ENCODE measurements around the gene ARID5B. TPM values are rescaled to one million over a fixed set of nuclear protein-coding genes. Genes with fewer than 3 reads are reported as not detected.
A peak's percentile ranks its signal among the peaks of the same experiment; 100 is the strongest.

The ARID5B gene
- total and polyA plus RNA-seq, 2 of the 4 experiments (the other 2 are of a cell fraction): 41.0 to 125 TPM

DNA sequence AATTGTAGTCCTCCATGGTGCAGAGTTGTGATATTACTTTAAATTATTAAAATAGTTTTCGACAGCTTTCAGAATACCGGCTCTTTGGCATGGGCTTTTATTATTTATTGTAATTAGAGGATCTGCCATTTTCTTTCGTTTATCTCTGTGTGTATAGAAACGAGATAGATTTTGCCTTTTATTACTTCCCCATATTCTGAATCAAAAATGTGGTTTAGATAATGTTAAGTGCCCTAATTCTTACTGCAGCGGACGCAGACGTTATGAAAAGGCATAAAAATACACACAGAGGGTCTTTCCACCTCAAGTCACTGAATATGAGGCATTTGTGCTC lies 1.9 kb upstream of the ARID5B start:
- H3K36me3 ChIP-seq (ENCODE audit: control insufficient read depth, insufficient read depth, low read length): no peaks in the 10 kb centered on the region; the same call in 1 of the 2 replicates
- CTCF ChIA-PET: interaction anchor here (0.6 to 1.7 kb wide), 3 partner anchors 8 to 149 kb away, joined by 3 to 6 read pairs (median 3); no protein-coding TSS in a partner anchor
- H3K4me2 ChIP-seq (ENCODE audit: low read depth, low read length): peak overlapping the region; percentile 99
- peak overlapping the region; percentile 93; the same call in 1 of the 2 replicates for H3K14ac ChIP-seq (replicated peaks; ENCODE audit: low read depth, low read length)
- peak overlapping the region; percentile 80; the same call in 1 of the 2 replicates for H3K27ac ChIP-seq (ENCODE audit: insufficient read depth, low read length)
- H3K4me1 ChIP-seq (ENCODE audit: control insufficient read depth, insufficient read depth, low read length): peaks cover 12% of the 10 kb centered on the region
- dilution Hi-C loops (cut with HindIII; ENCODE audit: low sequenced_read_pairs, unreplicated experiment) (no loop called here), intact Hi-C loops (cut with micrococcal nuclease) (no loop called here), in situ Hi-C loops (cut with MboI; ENCODE audit: low sequenced_read_pairs) (no loop called here)
- no peak for TF ChIP-seq RCOR1 (IDR thresholded peaks at IDR 0.05; ENCODE audit: insufficient replicate concordance, low read length)
- TF ChIP-seq BHLHE40 (IDR thresholded peaks at IDR 0.05; ENCODE audit: low read depth, low read length): no peak
- no peak for TF ChIP-seq FOS (IDR thresholded peaks at IDR 0.05; ENCODE audit: low read depth, low read length)
- TF ChIP-seq, protein P1, sequence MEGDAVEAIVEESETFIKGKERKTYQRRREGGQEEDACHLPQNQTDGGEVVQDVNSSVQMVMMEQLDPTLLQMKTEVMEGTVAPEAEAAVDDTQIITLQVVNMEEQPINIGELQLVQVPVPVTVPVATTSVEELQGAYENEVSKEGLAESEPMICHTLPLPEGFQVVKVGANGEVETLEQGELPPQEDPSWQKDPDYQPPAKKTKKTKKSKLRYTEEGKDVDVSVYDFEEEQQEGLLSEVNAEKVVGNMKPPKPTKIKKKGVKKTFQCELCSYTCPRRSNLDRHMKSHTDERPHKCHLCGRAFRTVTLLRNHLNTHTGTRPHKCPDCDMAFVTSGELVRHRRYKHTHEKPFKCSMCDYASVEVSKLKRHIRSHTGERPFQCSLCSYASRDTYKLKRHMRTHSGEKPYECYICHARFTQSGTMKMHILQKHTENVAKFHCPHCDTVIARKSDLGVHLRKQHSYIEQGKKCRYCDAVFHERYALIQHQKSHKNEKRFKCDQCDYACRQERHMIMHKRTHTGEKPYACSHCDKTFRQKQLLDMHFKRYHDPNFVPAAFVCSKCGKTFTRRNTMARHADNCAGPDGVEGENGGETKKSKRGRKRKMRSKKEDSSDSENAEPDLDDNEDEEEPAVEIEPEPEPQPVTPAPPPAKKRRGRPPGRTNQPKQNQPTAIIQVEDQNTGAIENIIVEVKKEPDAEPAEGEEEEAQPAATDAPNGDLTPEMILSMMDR (conservative IDR thresholded peaks at IDR 0.05; ENCODE audit: low read depth, low read length): no peak
- no peak for TF ChIP-seq NFE2L2 (IDR thresholded peaks at IDR 0.05; ENCODE audit: low read depth, low read length)
- no peak for TF ChIP-seq MAFK (IDR thresholded peaks at IDR 0.05; ENCODE audit: low read depth, low read length)
- TF ChIP-seq CEBPB (IDR thresholded peaks at IDR 0.05; ENCODE audit: low read depth, low read length): no peak
- TF ChIP-seq RFX5 (IDR thresholded peaks at IDR 0.05; ENCODE audit: low read depth, low read length): no peak
- no peak for TF ChIP-seq RAD21 (IDR thresholded peaks at IDR 0.05; ENCODE audit: low read length)
- TF ChIP-seq, protein P2, sequence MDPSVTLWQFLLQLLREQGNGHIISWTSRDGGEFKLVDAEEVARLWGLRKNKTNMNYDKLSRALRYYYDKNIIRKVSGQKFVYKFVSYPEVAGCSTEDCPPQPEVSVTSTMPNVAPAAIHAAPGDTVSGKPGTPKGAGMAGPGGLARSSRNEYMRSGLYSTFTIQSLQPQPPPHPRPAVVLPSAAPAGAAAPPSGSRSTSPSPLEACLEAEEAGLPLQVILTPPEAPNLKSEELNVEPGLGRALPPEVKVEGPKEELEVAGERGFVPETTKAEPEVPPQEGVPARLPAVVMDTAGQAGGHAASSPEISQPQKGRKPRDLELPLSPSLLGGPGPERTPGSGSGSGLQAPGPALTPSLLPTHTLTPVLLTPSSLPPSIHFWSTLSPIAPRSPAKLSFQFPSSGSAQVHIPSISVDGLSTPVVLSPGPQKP (IDR thresholded peaks at IDR 0.05; ENCODE audit: borderline replicate concordance, low read depth, low read length): no peak
- no peak for TF ChIP-seq POLR2A (IDR thresholded peaks at IDR 0.05; ENCODE audit: low read depth, low read length)
- TF ChIP-seq CHD1 (IDR thresholded peaks at IDR 0.05; ENCODE audit: low read depth, low read length): no peak
- TF ChIP-seq, protein P3, sequence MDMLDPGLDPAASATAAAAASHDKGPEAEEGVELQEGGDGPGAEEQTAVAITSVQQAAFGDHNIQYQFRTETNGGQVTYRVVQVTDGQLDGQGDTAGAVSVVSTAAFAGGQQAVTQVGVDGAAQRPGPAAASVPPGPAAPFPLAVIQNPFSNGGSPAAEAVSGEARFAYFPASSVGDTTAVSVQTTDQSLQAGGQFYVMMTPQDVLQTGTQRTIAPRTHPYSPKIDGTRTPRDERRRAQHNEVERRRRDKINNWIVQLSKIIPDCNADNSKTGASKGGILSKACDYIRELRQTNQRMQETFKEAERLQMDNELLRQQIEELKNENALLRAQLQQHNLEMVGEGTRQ (IDR thresholded peaks at IDR 0.05; ENCODE audit: low read depth, low read length): no peak
- peak overlapping the region in 1 of 2 experiments; percentile 92; a peak in 2 of 4 replicates for H4K8ac ChIP-seq (ENCODE audit: low read depth in 2 of 2, low read length in 2 of 2)
- peak overlapping the region; percentile 95 for H2BK120ac ChIP-seq (ENCODE audit: low read depth, low read length)
- WGBS, 2 experiments (ENCODE audit: extremely low coverage in 2 of 2, insufficient read length in 1 of 2): no CpG with 5 or more reads among the region's 7 CpGs
- no peak overlapping the region for H2AFZ ChIP-seq (replicated peaks; ENCODE audit: low read length, poor library complexity)
- ATAC-seq (ENCODE audit: low read depth) (no peak), DNase-seq (no peak)
- H2AK5ac ChIP-seq (ENCODE audit: low read depth, low read length): peak overlapping the region; percentile 68; the same call in 1 of the 2 replicates
- H3K27me3 ChIP-seq (ENCODE audit: control insufficient read depth, insufficient read depth, low read length): no peaks in the 10 kb centered on the region
- peak overlapping the region; percentile 86; the same call in 1 of the 2 replicates for H4K91ac ChIP-seq (ENCODE audit: insufficient read depth, low read depth, low read length)
- peak overlapping the region; percentile 96 for H2BK20ac ChIP-seq (ENCODE audit: low read depth, low read length)
- H3K56ac ChIP-seq (ENCODE audit: extremely low read depth, insufficient read depth, low read length): peak overlapping the region; percentile 94
- peak overlapping the region; percentile 72; the same call in 1 of the 3 replicates for H2BK15ac ChIP-seq (ENCODE audit: low read depth, low read length)
- peak overlapping the region; percentile 86; the same call in 1 of the 2 replicates for H3K18ac ChIP-seq (ENCODE audit: low read depth, low read length)
- no TSS peak for BruUV-seq (replicated peaks)
- peak overlapping the region; percentile 75; the same call in 1 of the 2 replicates for H4K5ac ChIP-seq (ENCODE audit: low read depth, low read length)
- POLR2A ChIA-PET (ENCODE audit: unreplicated experiment): interaction anchor here (1.0 kb wide), 1 partner anchor 346 kb away, joined by 5 read pairs; no protein-coding TSS in a partner anchor
- peaks cover 4% of the 10 kb centered on the region; the same call in 1 of the 2 replicates for H3K9me1 ChIP-seq (ENCODE audit: insufficient read depth, low read length)
- H2AK9ac ChIP-seq (replicated peaks; ENCODE audit: low read depth, low read length, poor library complexity): no peak overlapping the region
- peaks cover 4 to 17% of the 10 kb centered on the region in 2 experiments; a peak in 3 of 4 replicates for H3K79me1 ChIP-seq (ENCODE audit: low read depth in 1 of 2, low read length in 2 of 2)
- peak overlapping the region; percentile 96; the same call in 1 of the 2 replicates for H3K23ac ChIP-seq (ENCODE audit: low read depth, low read length)
- peak overlapping the region; percentile 98 for H2BK5ac ChIP-seq (ENCODE audit: low read depth, low read length, poor library complexity, severe bottlenecking)
- peaks cover 5% of the 10 kb centered on the region; the same call in 1 of the 2 replicates for H4K20me1 ChIP-seq (ENCODE audit: insufficient read depth, low read length)
- H3K4ac ChIP-seq (ENCODE audit: low read depth, low read length): peak overlapping the region; percentile 92
- peak overlapping the region; percentile 38; the same call in 1 of the 2 replicates for H3K4me3 ChIP-seq (ENCODE audit: insufficient read depth, low read depth, low read length)
- H3K9me3 ChIP-seq (ENCODE audit: control insufficient read depth, insufficient read depth, low read length): no peaks in the 10 kb centered on the region
- peak overlapping the region; percentile 42; the same call in 1 of the 2 replicates for H3K9ac ChIP-seq (ENCODE audit: low read depth, low read length)
